Body of pancreas (tissue), 4 donors: ENCODE measurements around the gene NTRK2. TPM values are rescaled to one million over a fixed set of nuclear protein-coding genes. Genes with fewer than 3 reads are reported as not detected.

Experiments
- ATAC-seq: fragments of 150-250 bp; one replicate; pipeline ENCODE4 v1.9.1; 2016
- DNase-seq, 4 donors: peaks; one replicate each; pipeline ENCODE4 v3.0.0-alpha.2; 2019
- H3K27ac ChIP-seq, 4 donors: fragments of 200-600 bp; sonication (generic); 1 replicate in 3 of 4; 2 replicates in 1 of 4; pipeline versions ENCODE4 v1.5.1 to v1.6.1; 2016 to 2019; ENCODE audit warnings: mild to moderate bottlenecking in 1 of 4, mixed read lengths in 1 of 4, moderate library complexity in 1 of 4
- H3K27me3 ChIP-seq, 2 donors: fragments of 200-600 bp; sonication (generic); one replicate each; pipeline ENCODE4 v1.6.0; 2016; ENCODE audit warnings: mild to moderate bottlenecking in 1 of 2
- H3K36me3 ChIP-seq, 2 donors: fragments of 200-600 bp; sonication (generic); replicated peaks in 1 of 2; 2 replicates each; pipeline ENCODE4 v1.5.1; 2016; ENCODE audit warnings: low read depth in 2 of 2; ENCODE audit not compliant: insufficient read depth in 1 of 2
- H3K4me1 ChIP-seq: fragments of 200-600 bp; sonication (generic); one replicate; pipeline ENCODE4 v1.6.0; 2016
- H3K4me3 ChIP-seq, 2 donors: fragments of 200-600 bp; sonication (generic); 1 replicate in 1 of 2; 2 replicates in 1 of 2; pipeline ENCODE4 v1.5.1; 2016 to 2019
- H3K9me3 ChIP-seq, 3 donors: fragments of 200-600 bp; sonication (generic); 1 replicate in 2 of 3; 2 replicates in 1 of 3; pipeline ENCODE4 v1.5.1; 2016
- CTCF ChIP-seq, 7 experiments: fragments of 450-650 bp in 4 of 7; fragments of 200-600 bp in 3 of 7; sonication (generic) in 3 of 7; IDR thresholded peaks; one replicate each; pipeline ENCODE4 v1.5.1; 2016 to 2019; ENCODE audit warnings: antibody characterized with exemption in 7 of 7
- POLR2A ChIP-seq, 3 donors: fragments of 450-650 bp; IDR thresholded peaks; one replicate each; pipeline ENCODE4 v1.6.1; 2016; ENCODE audit warnings: antibody characterized with exemption in 3 of 3, mild to moderate bottlenecking in 2 of 3
- WGBS, 2 donors: methylation state at CpG; one replicate each; pipeline ENCODE4 v1.1.5; 2017; 5-methylcytosine and 5-hydroxymethylcytosine counted together
- intact Hi-C: fragments of 100-400 bp; cut with DNase I; formaldehyde crosslinking; loops from one replicate; pipeline ENCODE4 v1.15.1; 2023
- total RNA-seq, 2 donors: library from RNA; depleted of rRNA; stranded (reverse); fragments of >200 nt; gene quantifications; one replicate each; pipeline ENCODE4 v1.1.0, GENCODE V29; 2016

The NTRK2 gene
- total RNA-seq, 2 donors from 2014 or later, result 20.5 to 37.9 TPM

- Histone ChIP-seq H3K36me3 (no peaks in the 10 kb centered on the region), H3K9me3 (no peaks in the 10 kb centered on the region), H3K27me3 (no peaks in the 10 kb centered on the region), H3K4me1 (no peaks in the 10 kb centered on the region), H3K27ac (no peak overlapping the region), H3K4me3 (no peak overlapping the region)
- DNase-seq, result no peak
- no peak for ATAC-seq
- no peak for TF ChIP-seq CTCF (IDR thresholded peaks at IDR 0.05)
- intact Hi-C loops, result no loop called here
- WGBS, 2 donors, result 31 to 58% methylated on average over 2 of the region's 2 CpGs
These were observed 300.9 kb downstream of the NTRK2 start for GRCh38 chr9:84970432-84970831.

- no peak for ATAC-seq
These were observed 302.0 kb downstream of the NTRK2 start for GRCh38 chr9:84971571-84971970.

GRCh38 chr9:84974258-84974657, 304.7 kb downstream of the NTRK2 start:
- H3K36me3 ChIP-seq, result no peaks in the 10 kb centered on the region
- H3K27me3 ChIP-seq, result no peaks in the 10 kb centered on the region
- H3K4me3 ChIP-seq, result no peak overlapping the region
- intact Hi-C loops, result no loop called here
- H3K9me3 ChIP-seq, result no peaks in the 10 kb centered on the region
- H3K27ac ChIP-seq, result no peak overlapping the region
- H3K4me1 ChIP-seq, result no peaks in the 10 kb centered on the region
- no peak for DNase-seq
- no peak for TF ChIP-seq POLR2A (IDR thresholded peaks at IDR 0.05)
- no peak for TF ChIP-seq CTCF (IDR thresholded peaks at IDR 0.05)
- no peak for ATAC-seq
- WGBS, 2 donors, result 60 to 63% methylated on average over 1 of the region's 1 CpG

More at GRCh38 chr9:84971571-84971970, 302.0 kb downstream of the NTRK2 start:
- DNase-seq, result no peak
- no peaks in the 10 kb centered on the region for H3K27me3 ChIP-seq
- no peak overlapping the region for H3K27ac ChIP-seq
- no peak for TF ChIP-seq POLR2A (IDR thresholded peaks at IDR 0.05)
- no peak for TF ChIP-seq CTCF (IDR thresholded peaks at IDR 0.05)
- H3K4me3 ChIP-seq, result no peak overlapping the region
- intact Hi-C loops, result no loop called here
- no peaks in the 10 kb centered on the region for H3K4me1 ChIP-seq
- no peaks in the 10 kb centered on the region for H3K36me3 ChIP-seq
- no peaks in the 10 kb centered on the region for H3K9me3 ChIP-seq

- Histone ChIP-seq H3K36me3 (no peaks in the 10 kb centered on the region), H3K4me3 (no peak overlapping the region), H3K27me3 (no peaks in the 10 kb centered on the region), H3K9me3 (no peaks in the 10 kb centered on the region), H3K4me1 (no peaks in the 10 kb centered on the region), H3K27ac (no peak overlapping the region)
- ATAC-seq, result no peak
- WGBS, 2 donors, result 74 to 100% methylated on average over 1 to 5 of the region's 5 CpGs
- intact Hi-C loops, result no loop called here
- DNase-seq, result no peak
- TF ChIP-seq CTCF (IDR thresholded peaks at IDR 0.05), result no peak
- TF ChIP-seq POLR2A (IDR thresholded peaks at IDR 0.05), result no peak
These were observed 305.3 kb downstream of the NTRK2 start for GRCh38 chr9:84974855-84975254.

GRCh38 chr9:84975926-84976325, 306.4 kb downstream of the NTRK2 start:
- H3K27me3 ChIP-seq, result no peaks in the 10 kb centered on the region
- TF ChIP-seq CTCF (IDR thresholded peaks at IDR 0.05) (no peak), POLR2A (IDR thresholded peaks at IDR 0.05) (no peak)
- no peaks in the 10 kb centered on the region for H3K4me1 ChIP-seq
- H3K36me3 ChIP-seq, result no peaks in the 10 kb centered on the region
- no peak overlapping the region for H3K4me3 ChIP-seq
- DNase-seq (no peak), ATAC-seq (no peak)
- 59 to 82% methylated on average over 2 of the region's 2 CpGs for WGBS, 2 donors
- no peak overlapping the region for H3K27ac ChIP-seq
- no peaks in the 10 kb centered on the region for H3K9me3 ChIP-seq
- intact Hi-C loops, result no loop called here
